ENCODE results near the gene ZNF787. TPM values are rescaled to one million over a fixed set of nuclear protein-coding genes. Genes with fewer than 3 reads are reported as not detected.

The ZNF787 gene
- total RNA-seq, 1 donor: 15.9 TPM

- no peak for TF ChIP-seq CTCF (IDR thresholded peaks at IDR 0.05; ENCODE audit: insufficient read depth, low read length)
- H3K4me3 ChIP-seq (ENCODE audit: low read depth, low read length): no peak overlapping the region
- DNase-seq (ENCODE audit: low read depth): no peak
These were observed 31.8 kb downstream of the ZNF787 start for GRCh38 chr19:56089344-56089743.

GRCh38 chr19:56088497-56089215, 32.4 kb downstream of the ZNF787 start:
- no peak for DNase-seq (ENCODE audit: low read depth)

DNA sequence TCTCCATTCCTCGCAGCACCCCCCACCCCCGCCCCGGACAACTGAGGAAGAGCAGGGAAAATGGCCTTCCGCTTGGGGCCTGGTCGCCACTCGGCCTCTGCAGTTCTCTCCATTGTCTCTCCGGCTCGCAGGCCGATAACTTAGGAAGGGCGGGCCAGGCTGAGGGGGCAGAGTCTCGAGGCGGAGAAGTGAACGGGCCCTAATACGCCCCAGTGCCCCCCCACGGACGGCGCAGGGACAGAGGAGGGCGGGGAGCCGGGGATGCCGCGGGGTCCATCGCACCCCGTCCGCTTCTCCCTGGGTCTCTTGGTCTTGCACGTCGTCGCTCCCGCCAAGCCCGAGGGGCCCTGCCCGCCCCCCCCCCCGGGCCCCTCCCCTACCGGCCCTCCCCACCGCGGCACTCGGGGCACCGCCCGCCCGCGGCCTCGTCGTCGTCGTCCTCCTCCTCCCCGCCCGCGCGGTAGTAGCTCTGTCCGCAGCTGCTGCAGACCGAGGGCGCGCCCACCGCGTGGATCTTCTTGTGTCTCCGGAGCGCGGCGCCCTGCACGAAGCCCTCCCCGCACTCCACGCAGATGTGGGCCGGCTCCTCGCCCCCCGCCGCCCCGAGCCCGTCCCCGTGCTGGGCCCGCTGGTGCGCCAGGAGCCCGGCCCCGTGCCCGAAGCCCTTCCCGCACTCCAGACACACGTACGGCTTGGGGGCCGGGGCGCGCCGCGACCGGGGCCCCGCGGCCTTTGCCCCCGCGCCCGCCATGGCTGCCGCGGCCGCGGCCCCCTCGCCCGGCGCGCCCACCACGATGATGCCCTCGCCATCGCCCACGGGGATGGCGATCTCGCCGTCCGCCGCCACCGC, 33.2 kb downstream of the ZNF787 start:
- no peak for DNase-seq (ENCODE audit: low read depth)
- H3K4me3 ChIP-seq (ENCODE audit: low read depth, low read length): no peak overlapping the region
- no peak for TF ChIP-seq CTCF (IDR thresholded peaks at IDR 0.05; ENCODE audit: insufficient read depth, low read length)

More at GRCh38 chr19:56088497-56089215, 32.4 kb downstream of the ZNF787 start:
- no peak overlapping the region for H3K4me3 ChIP-seq (ENCODE audit: low read depth, low read length)
- TF ChIP-seq CTCF (IDR thresholded peaks at IDR 0.05; ENCODE audit: insufficient read depth, low read length): no peak

GRCh38 chr19:56086671-56087430, 34.2 kb downstream of the ZNF787 start:
- TF ChIP-seq CTCF (IDR thresholded peaks at IDR 0.05; ENCODE audit: insufficient read depth, low read length): no peak
- DNase-seq (ENCODE audit: low read depth): no peak
- H3K4me3 ChIP-seq (ENCODE audit: low read depth, low read length): no peak overlapping the region

GRCh38 chr19:56085571-56086275, 35.4 kb downstream of the ZNF787 start:
- no peak for TF ChIP-seq CTCF (IDR thresholded peaks at IDR 0.05; ENCODE audit: insufficient read depth, low read length)
- no peak for DNase-seq (ENCODE audit: low read depth)
- H3K4me3 ChIP-seq (ENCODE audit: low read depth, low read length): no peak overlapping the region
